NCI-H2227 (cell line): ENCODE measurements around the gene SCEL.

Experiments used
- DNase-seq: peaks from one replicate; lab custom pipeline; 2025; ENCODE audit not compliant: unreplicated experiment; lab: John Stamatoyannopoulos, UW

The SCEL gene

GRCh38 chr13:77521595-77522367, 13.7 kb upstream of the SCEL start:
- no peak for DNase-seq

- DNase-seq, result no peak
These were observed 13.1 kb upstream of the SCEL start for GRCh38 chr13:77522444-77522843.

- DNase-seq, result no peak
These were observed 12.1 kb upstream of the SCEL start for GRCh38 chr13:77523386-77523785.

- DNase-seq, result no peak
These were observed 11.4 kb upstream of the SCEL start for GRCh38 chr13:77523834-77524728.

GRCh38 chr13:77528414-77528813, 7.1 kb upstream of the SCEL start:
- no peak for DNase-seq

GRCh38 chr13:77528834-77529500, 6.5 kb upstream of the SCEL start:
- DNase-seq, result no peak

- DNase-seq, result no peak
These were observed 6.0 kb upstream of the SCEL start for GRCh38 chr13:77529501-77529840.

GRCh38 chr13:77530875-77531274, 4.6 kb upstream of the SCEL start:
- DNase-seq, result no peak

GRCh38 chr13:77532983-77533382, 2.5 kb upstream of the SCEL start:
- no peak for DNase-seq

- DNase-seq, result no peak
These were observed 1.4 kb upstream of the SCEL start for GRCh38 chr13:77533875-77534788.

GRCh38 chr13:77536358-77536757, 852 bp downstream of the SCEL start:
- no peak for DNase-seq

GRCh38 chr13:77537289-77537919, 1.9 kb downstream of the SCEL start:
- no peak for DNase-seq

GRCh38 chr13:77543711-77544110, 8.2 kb downstream of the SCEL start:
- DNase-seq, result no peak

GRCh38 chr13:77544355-77544754, 8.8 kb downstream of the SCEL start:
- DNase-seq, result no peak

- no peak for DNase-seq
These were observed 9.3 kb downstream of the SCEL start for GRCh38 chr13:77544758-77545338.

- DNase-seq, result no peak
These were observed 10.3 kb downstream of the SCEL start for GRCh38 chr13:77545626-77546412.

GRCh38 chr13:77548095-77548494, 12.6 kb downstream of the SCEL start:
- no peak for DNase-seq

GRCh38 chr13:77548594-77548993, 13.1 kb downstream of the SCEL start:
- DNase-seq, result no peak

GRCh38 chr13:77554069-77554468, 18.6 kb downstream of the SCEL start:
- no peak for DNase-seq
